Sigmoid colon (tissue), 7 donors: ENCODE measurements around the gene GNPDA1. TPM values are rescaled to one million over a fixed set of nuclear protein-coding genes. Genes with fewer than 3 reads are reported as not detected.

Source experiments
- DNase-seq: peaks from one replicate; pipeline ENCODE4 v3.0.0-alpha.2; 2019
- H3K27ac ChIP-seq, 4 donors: fragments of 200-600 bp; sonication (generic); one replicate each; pipeline ENCODE4 v1.5.1; 2016 to 2019; ENCODE audit warnings: mild to moderate bottlenecking in 1 of 4
- H3K27me3 ChIP-seq, 3 donors: fragments of 200-600 bp; sonication (generic); one replicate each; pipeline ENCODE4 v1.5.1; 2019; ENCODE audit warnings: mild to moderate bottlenecking in 1 of 3
- H3K36me3 ChIP-seq, 4 donors: fragments of 200-600 bp; sonication (generic); one replicate each; pipeline ENCODE4 v1.5.1; 2016 to 2019
- H3K4me1 ChIP-seq, 4 donors: fragments of 200-600 bp; sonication (generic); one replicate each; pipeline ENCODE4 v1.5.1; 2017 to 2019
- H3K4me3 ChIP-seq, 4 donors: fragments of 200-600 bp; sonication (generic); one replicate each; pipeline ENCODE4 v1.5.1; 2017 to 2019; ENCODE audit warnings: mild to moderate bottlenecking in 2 of 4, moderate library complexity in 1 of 4
- H3K9me3 ChIP-seq, 4 donors: fragments of 200-600 bp in 3 of 4; sonication (generic) in 3 of 4; one replicate each; pipeline versions ENCODE4 v1.5.1 to v1.6.1; 2013 to 2019
- EP300 ChIP-seq, 4 donors: sonication (generic); formaldehyde crosslinking; IDR thresholded peaks; one replicate each; pipeline ENCODE4 v1.6.1; 2017; ENCODE audit warnings: antibody characterized with exemption in 4 of 4
- POLR2A ChIP-seq, 2 donors: fragments of 450-650 bp; IDR thresholded peaks; one replicate each; pipeline ENCODE4 v1.6.1; 2016; ENCODE audit warnings: antibody characterized with exemption in 2 of 2, mild to moderate bottlenecking in 2 of 2, moderate library complexity in 2 of 2
- POLR2AphosphoS5 ChIP-seq, 4 donors: sonication (generic); formaldehyde crosslinking; IDR thresholded peaks; one replicate each; pipeline ENCODE4 v1.6.1; 2017; ENCODE audit warnings: antibody characterized with exemption in 4 of 4
- WGBS, 2 donors: extraction: QIAGEN DNeasy Blood & Tissue Kit; methylation state at CpG; one replicate each; pipeline ENCODE4 v1.1.7; 2013; 5-methylcytosine and 5-hydroxymethylcytosine counted together
- intact Hi-C: fragments of 100-400 bp; cut with DNase I; formaldehyde crosslinking; loops from one replicate; pipeline ENCODE4 v1.15.1; 2023
- polyA plus RNA-seq, 3 donors: library from polyadenylated mRNA; stranded (reverse); fragments of 200-250 nt; gene quantifications; one replicate each; pipeline ENCODE4 v1.2.3, GENCODE V29; 2013
- total RNA-seq, 4 donors: library from RNA; depleted of rRNA; stranded (reverse); fragments of >200 nt; gene quantifications; one replicate each; pipeline ENCODE4 v1.1.0, GENCODE V29; 2016
- TF ChIP-seq, protein P1 (sequence below), 4 experiments: fragments of 450-650 bp in 3 of 4; fragments of 200-600 bp in 1 of 4; IDR thresholded peaks; one replicate each; pipeline ENCODE4 v1.5.1; 2016 to 2019; ENCODE audit warnings: antibody characterized with exemption in 4 of 4, mild to moderate bottlenecking in 3 of 4, moderate library complexity in 2 of 4
- donor health status: healthy with polysubstance abuse.
- donor health status: Bipolar disorder and iron deficiency.
- donor health status: healthy.

Gene GNPDA1
- total and polyA plus RNA-seq, 7 donors = 18.6 to 58.1 (median 25.4) TPM

- Histone ChIP-seq H3K9me3 (no peaks in the 10 kb centered on the region), H3K27ac (no peak overlapping the region), H3K4me3 (no peak overlapping the region), H3K4me1 (peaks cover 0 to 22% (median 20%) of the 10 kb centered on the region in 4 donors), H3K36me3 (no peaks in the 10 kb centered on the region), H3K27me3 (no peaks in the 10 kb centered on the region)
- no peak for DNase-seq
- WGBS, 2 donors = 88 to 91% methylated on average over 4 of the region's 4 CpGs
- intact Hi-C loops = loop anchor here (5.0 kb wide), 1 partner anchor 44 kb away; the partner anchor contains the start of gene DELE1
- TF ChIP-seq, protein P1, sequence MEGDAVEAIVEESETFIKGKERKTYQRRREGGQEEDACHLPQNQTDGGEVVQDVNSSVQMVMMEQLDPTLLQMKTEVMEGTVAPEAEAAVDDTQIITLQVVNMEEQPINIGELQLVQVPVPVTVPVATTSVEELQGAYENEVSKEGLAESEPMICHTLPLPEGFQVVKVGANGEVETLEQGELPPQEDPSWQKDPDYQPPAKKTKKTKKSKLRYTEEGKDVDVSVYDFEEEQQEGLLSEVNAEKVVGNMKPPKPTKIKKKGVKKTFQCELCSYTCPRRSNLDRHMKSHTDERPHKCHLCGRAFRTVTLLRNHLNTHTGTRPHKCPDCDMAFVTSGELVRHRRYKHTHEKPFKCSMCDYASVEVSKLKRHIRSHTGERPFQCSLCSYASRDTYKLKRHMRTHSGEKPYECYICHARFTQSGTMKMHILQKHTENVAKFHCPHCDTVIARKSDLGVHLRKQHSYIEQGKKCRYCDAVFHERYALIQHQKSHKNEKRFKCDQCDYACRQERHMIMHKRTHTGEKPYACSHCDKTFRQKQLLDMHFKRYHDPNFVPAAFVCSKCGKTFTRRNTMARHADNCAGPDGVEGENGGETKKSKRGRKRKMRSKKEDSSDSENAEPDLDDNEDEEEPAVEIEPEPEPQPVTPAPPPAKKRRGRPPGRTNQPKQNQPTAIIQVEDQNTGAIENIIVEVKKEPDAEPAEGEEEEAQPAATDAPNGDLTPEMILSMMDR (IDR thresholded peaks at IDR 0.05) = no peak
- TF ChIP-seq POLR2AphosphoS5 (IDR thresholded peaks at IDR 0.05) (no peak), EP300 (IDR thresholded peaks at IDR 0.05) (no peak), POLR2A (IDR thresholded peaks at IDR 0.05) (no peak)
These were observed 46.4 kb downstream of the GNPDA1 start for GRCh38 chr5:141966275-141966962.

DNA sequence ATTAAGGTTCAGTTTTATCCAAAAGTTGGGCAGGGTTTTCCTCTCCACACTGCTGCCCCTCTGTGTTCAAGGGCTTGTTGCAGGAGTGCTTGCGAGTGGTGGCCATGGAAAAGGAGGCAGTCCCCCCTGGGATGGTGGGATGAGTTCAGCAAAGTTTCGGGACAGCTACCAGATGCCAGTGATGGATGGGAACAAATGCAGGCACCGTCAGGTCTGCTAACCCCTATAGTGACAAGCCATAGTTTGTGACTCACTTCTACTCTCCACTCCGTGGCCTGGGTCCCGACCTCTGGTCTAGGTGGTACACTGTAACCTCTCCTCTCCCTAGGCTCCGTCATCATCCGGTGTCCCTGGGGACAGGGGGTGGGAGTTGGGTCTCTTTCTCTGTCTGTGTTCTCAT is 47.8 kb downstream of the GNPDA1 start:
- peaks cover 0 to 15% (median 8%) of the 10 kb centered on the region in 4 donors for H3K4me1 ChIP-seq
- no peaks in the 10 kb centered on the region for H3K36me3 ChIP-seq
- no peaks in the 10 kb centered on the region for H3K9me3 ChIP-seq
- 78 to 79% methylated on average over 7 of the region's 7 CpGs for WGBS, 2 donors
- TF ChIP-seq POLR2AphosphoS5 (IDR thresholded peaks at IDR 0.05) (no peak), POLR2A (IDR thresholded peaks at IDR 0.05) (no peak), EP300 (IDR thresholded peaks at IDR 0.05) (no peak)
- TF ChIP-seq, protein P1 (IDR thresholded peaks at IDR 0.05) = no peak
- H3K4me3 ChIP-seq = no peak overlapping the region
- no peak overlapping the region for H3K27ac ChIP-seq
- no peak for DNase-seq
- intact Hi-C loops = loop anchor here (5.0 kb wide), 1 partner anchor 43 kb away; the partner anchor contains the start of gene DELE1
- H3K27me3 ChIP-seq = no peaks in the 10 kb centered on the region

- Histone ChIP-seq H3K36me3 (no peaks in the 10 kb centered on the region), H3K27me3 (no peaks in the 10 kb centered on the region), H3K4me1 (peaks cover 0 to 12% (median 2%) of the 10 kb centered on the region in 4 donors), H3K4me3 (no peak overlapping the region), H3K9me3 (no peaks in the 10 kb centered on the region), H3K27ac (no peak overlapping the region)
- intact Hi-C loops = loop anchor here (5.0 kb wide), 1 partner anchor 86 kb away; the partner anchor contains the start of gene PCDH1
- WGBS, 2 donors = 45 to 63% methylated on average over 3 of the region's 3 CpGs
- no peak for DNase-seq
- TF ChIP-seq, protein P1 (IDR thresholded peaks at IDR 0.05) = no peak
- TF ChIP-seq POLR2A (IDR thresholded peaks at IDR 0.05) (no peak), POLR2AphosphoS5 (IDR thresholded peaks at IDR 0.05) (no peak), EP300 (IDR thresholded peaks at IDR 0.05) (no peak)
These were observed 49.1 kb downstream of the GNPDA1 start for GRCh38 chr5:141963701-141964100.

GRCh38 chr5:141961466-141961865 is 51.4 kb downstream of the GNPDA1 start:
- WGBS, 2 donors = 95 to 96% methylated on average over 3 of the region's 3 CpGs
- Histone ChIP-seq H3K9me3 (no peaks in the 10 kb centered on the region), H3K27me3 (no peaks in the 10 kb centered on the region), H3K27ac (no peak overlapping the region), H3K4me3 (no peak overlapping the region), H3K4me1 (peaks cover 0 to 15% (median 0%) of the 10 kb centered on the region in 4 donors), H3K36me3 (no peaks in the 10 kb centered on the region)
- DNase-seq = no peak
- intact Hi-C loops = loop anchor here (2.0 to 5.0 kb wide), 3 partner anchors 84 to 269 kb away; partner anchors contain the start of gene PCDH1
- TF ChIP-seq POLR2A (IDR thresholded peaks at IDR 0.05) = no peak
- TF ChIP-seq, protein P1 (IDR thresholded peaks at IDR 0.05) = no peak
- TF ChIP-seq EP300 (IDR thresholded peaks at IDR 0.05) = no peak
- TF ChIP-seq POLR2AphosphoS5 (IDR thresholded peaks at IDR 0.05) = no peak
